Psoas muscle (tissue), 8 donors: ENCODE measurements around the gene TGFBR2. TPM values are rescaled to one million over a fixed set of nuclear protein-coding genes. Genes with fewer than 3 reads are reported as not detected.

Source experiments
- ATAC-seq, 4 donors: fragments of 200-7000 bp; cut with Tn5 transposase; one replicate each; pipeline ENCODE4 v1.9.1; 2020; ENCODE audit warnings: moderate library complexity in 3 of 4, mild to moderate bottlenecking in 2 of 4
- DNase-seq, 2 donors: peaks; one replicate each; pipeline ENCODE4 v3.0.0-alpha.2; 2020
- H3K27ac ChIP-seq: fragments of 200-600 bp; one replicate; pipeline ENCODE4 v1.8.0; 2022
- H3K27me3 ChIP-seq, 3 donors: fragments of 200-600 bp in 1 of 3; one replicate each; pipeline versions ENCODE4 v1.6.1 to v1.8.0; 2013 to 2022; ENCODE audit warnings: low read length in 2 of 3, mild to moderate bottlenecking in 2 of 3, moderate library complexity in 1 of 3; ENCODE audit not compliant: insufficient read depth in 3 of 3
- H3K36me3 ChIP-seq, 2 donors: fragments of 200-600 bp in 1 of 2; one replicate each; pipeline versions ENCODE4 v1.6.1 to v1.8.0; 2013 to 2022; ENCODE audit warnings: low read depth in 1 of 2, mild to moderate bottlenecking in 1 of 2, moderate library complexity in 1 of 2; ENCODE audit not compliant: insufficient read depth in 1 of 2
- H3K4me1 ChIP-seq: fragments of 200-600 bp; one replicate; pipeline ENCODE4 v1.8.0; 2022
- H3K4me3 ChIP-seq: fragments of 200-600 bp; one replicate; pipeline ENCODE4 v1.8.0; 2022; ENCODE audit warnings: mild to moderate bottlenecking
- H3K9me3 ChIP-seq: fragments of 200-600 bp; one replicate; pipeline ENCODE4 v1.8.0; 2022
- CTCF ChIP-seq: fragments of 200-600 bp; IDR thresholded peaks from one replicate; pipeline ENCODE4 v1.8.0; 2022; ENCODE audit warnings: antibody characterized with exemption
- WGBS, 3 donors: extraction: QIAGEN DNeasy Blood & Tissue Kit; methylation state at CpG; one replicate each; pipeline versions ENCODE4 v1.1.6 to v1.1.7; 2013; 5-methylcytosine and 5-hydroxymethylcytosine counted together
- intact Hi-C, 2 donors: fragments of 100-400 bp; cut with DNase I; formaldehyde crosslinking; loops; one replicate each; pipeline versions ENCODE4 v1.11.0 to v1.14.2; 2022
- polyA plus RNA-seq, 3 donors: library from polyadenylated mRNA; stranded (reverse); fragments of 200-250 nt; gene quantifications; one replicate each; pipeline ENCODE4 v1.2.3, GENCODE V29; 2013
- total RNA-seq, 4 donors: library from RNA; stranded (reverse); fragmentation: NEBNext Ultra II Directional in 2 of 4; extraction: Animal tissue kit (Norgen Biotek cat#: 25700) in 2 of 4; gene quantifications; one replicate each; pipeline versions ENCODE4 v1.2.1 to v1.2.4, GENCODE V29; 2021 to 2023
- donor health status: healthy with polysubstance abuse.
- donor health status: DM: no; HTN: no; CAD: no; lungs with moderate emphysema.
- donor health status: Bipolar disorder and iron deficiency.
- donor health status: healthy.
- donor health status: DM: yes; HTN: yes; CAD: no.
- donor health status: DM: no; HTN: no; CAD: no.
- donor health status: DM: no; HTN: no; CAD: no.
- donor health status: DM: yes; HTN: yes; CAD: no.

The TGFBR2 gene
- total and polyA plus RNA-seq, 7 donors, result 19.7 to 58.8 (median 42.6) TPM

GRCh38 chr3:30614943-30615342, 8.5 kb downstream of the TGFBR2 start:
- H3K36me3 ChIP-seq, result no peaks in the 10 kb centered on the region
- no peak for TF ChIP-seq CTCF
- no peak for ATAC-seq
- peaks cover 56% of the 10 kb centered on the region for H3K4me1 ChIP-seq
- DNase-seq, result no peak
- H3K27me3 ChIP-seq, result no peaks in the 10 kb centered on the region
- 79 to 94% (median 89%) methylated on average over 1 of the region's 1 CpG for WGBS, 3 donors
- H3K4me3 ChIP-seq, result no peak overlapping the region
- H3K27ac ChIP-seq, result no peak overlapping the region
- H3K9me3 ChIP-seq, result no peaks in the 10 kb centered on the region
- intact Hi-C loops, result loop anchor here in 1 of 2 donors (5.0 kb wide), 1 partner anchor 118 kb away; no protein-coding TSS in a partner anchor

- WGBS, 3 donors, result 50 to 77% (median 53%) methylated on average over 3 of the region's 3 CpGs
- intact Hi-C loops, result no loop called here
- ATAC-seq, result peak in 2 of 4 donors; percentile 54 to 59
Observed at GRCh38 chr3:30615615-30616346, 9.4 kb downstream of the TGFBR2 start.

GRCh38 chr3:30616347-30617027, 10.1 kb downstream of the TGFBR2 start:
- ATAC-seq (no peak), DNase-seq (no peak)
- Histone ChIP-seq H3K27ac (no peak overlapping the region), H3K36me3 (no peaks in the 10 kb centered on the region), H3K4me1 (peaks cover 53% of the 10 kb centered on the region), H3K4me3 (no peak overlapping the region), H3K9me3 (no peaks in the 10 kb centered on the region), H3K27me3 (no peaks in the 10 kb centered on the region)
- WGBS, 3 donors, result 68 to 80% (median 76%) methylated on average over 1 of the region's 1 CpG
- intact Hi-C loops, result no loop called here
- TF ChIP-seq CTCF, result no peak

More at GRCh38 chr3:30615615-30616346, 9.4 kb downstream of the TGFBR2 start:
- TF ChIP-seq CTCF, result no peak
- Histone ChIP-seq H3K9me3 (no peaks in the 10 kb centered on the region), H3K4me1 (peaks cover 55% of the 10 kb centered on the region), H3K27me3 (no peaks in the 10 kb centered on the region), H3K36me3 (no peaks in the 10 kb centered on the region), H3K27ac (no peak overlapping the region), H3K4me3 (no peak overlapping the region)
- no peak for DNase-seq

GRCh38 chr3:30617069-30617468, 10.7 kb downstream of the TGFBR2 start:
- H3K27me3 ChIP-seq, result no peaks in the 10 kb centered on the region
- H3K4me3 ChIP-seq, result no peak overlapping the region
- H3K4me1 ChIP-seq, result peaks cover 50% of the 10 kb centered on the region
- no peaks in the 10 kb centered on the region for H3K9me3 ChIP-seq
- H3K36me3 ChIP-seq, result no peaks in the 10 kb centered on the region
- no peak overlapping the region for H3K27ac ChIP-seq
- intact Hi-C loops, result no loop called here
- 95 to 96% (median 95%) methylated on average over 5 of the region's 5 CpGs for whole genome bisulfite sequencing, 3 donors
- no peak for ATAC-seq
- no peak for DNase-seq
- no peak for TF ChIP-seq CTCF
